GM12878 (cell line): Measurements from ENCODE around the gene HOXC9.

ENCODE experiments used
- BHLHE40 ChIP-seq, 2 experiments: fragments of 450-650 bp in 1 of 2; IDR thresholded peaks; 2 replicates each; pipeline ENCODE4 v1.6.1; 2011 to 2017; ENCODE audit warnings: low read depth in 2 of 2, borderline replicate concordance in 1 of 2, improper control_type of control experiment in 1 of 2, low read length in 1 of 2, mild to moderate bottlenecking in 1 of 2
- CBFB ChIP-seq: IDR thresholded peaks from 2 replicates; pipeline ENCODE4 v1.6.1; 2016; ENCODE audit warnings: antibody characterized with exemption, low read depth
- NFYA ChIP-seq: IDR thresholded peaks from 2 replicates; pipeline ENCODE4 v1.6.1; 2011; ENCODE audit warnings: low read depth, mild to moderate bottlenecking, low read length, improper control_type of control experiment, borderline replicate concordance
- NR2C2 ChIP-seq: IDR thresholded peaks from 2 replicates; pipeline ENCODE4 v1.6.1; 2011; ENCODE audit warnings: borderline replicate concordance, low read depth; ENCODE audit not compliant: control insufficient read depth, insufficient read length
- PAX5 ChIP-seq: IDR thresholded peaks from 2 replicates; pipeline ENCODE4 v1.6.1; 2011; ENCODE audit warnings: low read depth, low read length, borderline replicate concordance
- POLR2A ChIP-seq: IDR thresholded peaks from 2 replicates; pipeline ENCODE4 v1.6.1; 2011; ENCODE audit warnings: low read depth, mild to moderate bottlenecking, low read length
- RFX5 ChIP-seq: IDR thresholded peaks from 2 replicates; pipeline ENCODE4 v1.6.1; 2011; ENCODE audit warnings: low read depth, low read length, improper control_type of control experiment
- RUNX3 ChIP-seq: IDR thresholded peaks from 2 replicates; pipeline ENCODE4 v1.6.1; 2012; ENCODE audit warnings: low read length, inconsistent platforms
- SIN3A ChIP-seq: IDR thresholded peaks from 2 replicates; pipeline ENCODE4 v1.6.1; 2012; ENCODE audit warnings: low read depth, low read length, improper control_type of control experiment
- TF ChIP-seq, protein P1 (sequence below), 3 experiments: IDR thresholded peaks in 2 of 3; conservative IDR thresholded peaks in 1 of 3; 2 replicates each; pipeline ENCODE4 v1.5.1; 2011; ENCODE audit warnings: low read depth in 3 of 3, low read length in 3 of 3, mild to moderate bottlenecking in 3 of 3, control low read depth in 2 of 3, moderate library complexity in 2 of 3, inconsistent platforms in 1 of 3, mixed read lengths in 1 of 3; ENCODE audit not compliant: control insufficient read depth in 2 of 3, insufficient read depth in 1 of 3; ENCODE audit errors: extremely low read depth in 1 of 3
- TF ChIP-seq, protein P2 (sequence below): IDR thresholded peaks from 2 replicates; pipeline ENCODE4 v1.6.1; 2011; ENCODE audit warnings: borderline replicate concordance, low read depth, mild to moderate bottlenecking, moderate library complexity, mixed read lengths, low read length; ENCODE audit not compliant: insufficient read depth; ENCODE audit errors: extremely low read length
- TF ChIP-seq, protein P3 (sequence below): IDR thresholded peaks from 2 replicates; pipeline ENCODE4 v1.6.1; 2011; ENCODE audit warnings: borderline replicate concordance, low read depth, mild to moderate bottlenecking, moderate library complexity, low read length; ENCODE audit not compliant: insufficient read depth, poor library complexity, severe bottlenecking

DNA sequence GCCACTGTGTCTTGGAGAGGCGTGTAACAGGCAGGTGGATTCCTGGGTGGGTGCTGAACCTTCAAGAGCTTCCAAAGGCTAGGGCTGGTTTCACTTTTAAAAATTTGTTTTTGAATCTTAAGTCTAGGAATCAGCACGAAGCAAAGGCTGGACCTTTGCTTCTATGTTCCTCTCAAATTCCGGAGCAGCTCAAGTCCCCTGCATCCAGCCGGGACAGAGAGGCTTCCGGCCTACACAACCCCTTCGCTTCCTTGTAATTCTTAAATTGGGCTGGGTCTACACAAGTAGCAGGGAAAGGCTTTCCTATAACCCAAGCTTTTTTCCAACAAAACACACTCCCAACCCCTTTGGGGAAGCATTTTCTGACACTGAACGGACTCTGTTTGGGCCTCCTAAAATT lies 37.0 kb upstream of the HOXC9 start:
- TF ChIP-seq SIN3A (no peak), NR2C2 (no peak), CBFB (no peak), RFX5 (no peak), BHLHE40 (IDR thresholded peaks at IDR 0.05; ENCODE audit: borderline replicate concordance in 1 of 2, low read depth in 2 of 2, low read length in 1 of 2) (no peak), NFYA (no peak), PAX5 (no peak), POLR2A (no peak), RUNX3 (no peak)
- TF ChIP-seq, protein P1, sequence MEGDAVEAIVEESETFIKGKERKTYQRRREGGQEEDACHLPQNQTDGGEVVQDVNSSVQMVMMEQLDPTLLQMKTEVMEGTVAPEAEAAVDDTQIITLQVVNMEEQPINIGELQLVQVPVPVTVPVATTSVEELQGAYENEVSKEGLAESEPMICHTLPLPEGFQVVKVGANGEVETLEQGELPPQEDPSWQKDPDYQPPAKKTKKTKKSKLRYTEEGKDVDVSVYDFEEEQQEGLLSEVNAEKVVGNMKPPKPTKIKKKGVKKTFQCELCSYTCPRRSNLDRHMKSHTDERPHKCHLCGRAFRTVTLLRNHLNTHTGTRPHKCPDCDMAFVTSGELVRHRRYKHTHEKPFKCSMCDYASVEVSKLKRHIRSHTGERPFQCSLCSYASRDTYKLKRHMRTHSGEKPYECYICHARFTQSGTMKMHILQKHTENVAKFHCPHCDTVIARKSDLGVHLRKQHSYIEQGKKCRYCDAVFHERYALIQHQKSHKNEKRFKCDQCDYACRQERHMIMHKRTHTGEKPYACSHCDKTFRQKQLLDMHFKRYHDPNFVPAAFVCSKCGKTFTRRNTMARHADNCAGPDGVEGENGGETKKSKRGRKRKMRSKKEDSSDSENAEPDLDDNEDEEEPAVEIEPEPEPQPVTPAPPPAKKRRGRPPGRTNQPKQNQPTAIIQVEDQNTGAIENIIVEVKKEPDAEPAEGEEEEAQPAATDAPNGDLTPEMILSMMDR (IDR thresholded peaks at IDR 0.05 in 2 of 3, conservative IDR thresholded peaks at IDR 0.05 in 1 of 3; ENCODE audit: control insufficient read depth in 2 of 3, extremely low read depth in 1 of 3, insufficient read depth in 1 of 3, low read depth in 3 of 3, low read length in 3 of 3) = no peak
- TF ChIP-seq, protein P2, sequence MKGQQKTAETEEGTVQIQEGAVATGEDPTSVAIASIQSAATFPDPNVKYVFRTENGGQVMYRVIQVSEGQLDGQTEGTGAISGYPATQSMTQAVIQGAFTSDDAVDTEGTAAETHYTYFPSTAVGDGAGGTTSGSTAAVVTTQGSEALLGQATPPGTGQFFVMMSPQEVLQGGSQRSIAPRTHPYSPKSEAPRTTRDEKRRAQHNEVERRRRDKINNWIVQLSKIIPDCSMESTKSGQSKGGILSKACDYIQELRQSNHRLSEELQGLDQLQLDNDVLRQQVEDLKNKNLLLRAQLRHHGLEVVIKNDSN = no peak
- TF ChIP-seq, protein P3, sequence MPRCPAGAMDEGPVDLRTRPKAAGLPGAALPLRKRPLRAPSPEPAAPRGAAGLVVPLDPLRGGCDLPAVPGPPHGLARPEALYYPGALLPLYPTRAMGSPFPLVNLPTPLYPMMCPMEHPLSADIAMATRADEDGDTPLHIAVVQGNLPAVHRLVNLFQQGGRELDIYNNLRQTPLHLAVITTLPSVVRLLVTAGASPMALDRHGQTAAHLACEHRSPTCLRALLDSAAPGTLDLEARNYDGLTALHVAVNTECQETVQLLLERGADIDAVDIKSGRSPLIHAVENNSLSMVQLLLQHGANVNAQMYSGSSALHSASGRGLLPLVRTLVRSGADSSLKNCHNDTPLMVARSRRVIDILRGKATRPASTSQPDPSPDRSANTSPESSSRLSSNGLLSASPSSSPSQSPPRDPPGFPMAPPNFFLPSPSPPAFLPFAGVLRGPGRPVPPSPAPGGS = no peak
